Vagina (tissue), 2 donors: ENCODE measurements around the gene RNF44. TPM values are rescaled to one million over a fixed set of nuclear protein-coding genes. Genes with fewer than 3 reads are reported as not detected.

Experiments
- DNase-seq, 2 donors: peaks; one replicate each; pipeline ENCODE4 v3.0.0-alpha.2; 2017; ENCODE audit errors: extremely low spot score in 2 of 2
- H3K27ac ChIP-seq: fragments of 200-600 bp; sonication (generic); one replicate; pipeline ENCODE4 v1.5.1; 2019
- H3K27me3 ChIP-seq: fragments of 200-600 bp; sonication (generic); one replicate; pipeline ENCODE4 v1.5.1; 2019
- H3K36me3 ChIP-seq, 2 donors: fragments of 200-600 bp; sonication (generic); one replicate each; pipeline ENCODE4 v1.5.1; 2017 to 2019
- H3K4me1 ChIP-seq: fragments of 200-600 bp; sonication (generic); one replicate; pipeline ENCODE4 v1.5.1; 2019
- H3K4me3 ChIP-seq, 2 donors: fragments of 200-600 bp; sonication (generic); 1 replicate in 1 of 2; 2 replicates in 1 of 2; pipeline ENCODE4 v1.5.1; 2016 to 2019
- H3K9me3 ChIP-seq: fragments of 200-600 bp; sonication (generic); one replicate; pipeline ENCODE4 v1.5.1; 2019
- CTCF ChIP-seq, 3 experiments: fragments of 450-650 bp in 2 of 3; fragments of 200-600 bp in 1 of 3; sonication (generic) in 1 of 3; IDR thresholded peaks; one replicate each; pipeline ENCODE4 v1.5.1; 2017 to 2019; ENCODE audit warnings: antibody characterized with exemption in 3 of 3, mild to moderate bottlenecking in 2 of 3, moderate library complexity in 2 of 3
- POLR2A ChIP-seq, 2 donors: fragments of 450-650 bp; IDR thresholded peaks; one replicate each; pipeline ENCODE4 v1.6.1; 2017; ENCODE audit warnings: antibody characterized with exemption in 2 of 2, mild to moderate bottlenecking in 2 of 2, moderate library complexity in 2 of 2
- POLR2AphosphoS5 ChIP-seq, 2 donors: sonication (generic); formaldehyde crosslinking; IDR thresholded peaks; one replicate each; pipeline ENCODE4 v1.9.0; 2017; ENCODE audit warnings: antibody characterized with exemption in 2 of 2, mild to moderate bottlenecking in 2 of 2, low read depth in 1 of 2; ENCODE audit not compliant: insufficient read depth in 1 of 2
- intact Hi-C: fragments of 100-400 bp; cut with DNase I; formaldehyde crosslinking; loops from one replicate; pipeline ENCODE4 v1.15.1; 2023
- total RNA-seq: library from RNA; depleted of rRNA; stranded (reverse); fragments of >200 nt; gene quantifications from one replicate; pipeline ENCODE4 v1.2.3, GENCODE V29; 2016

RNF44 gene
- total RNA-seq, 1 donor from 2014 or later: 24.6 TPM

DNA sequence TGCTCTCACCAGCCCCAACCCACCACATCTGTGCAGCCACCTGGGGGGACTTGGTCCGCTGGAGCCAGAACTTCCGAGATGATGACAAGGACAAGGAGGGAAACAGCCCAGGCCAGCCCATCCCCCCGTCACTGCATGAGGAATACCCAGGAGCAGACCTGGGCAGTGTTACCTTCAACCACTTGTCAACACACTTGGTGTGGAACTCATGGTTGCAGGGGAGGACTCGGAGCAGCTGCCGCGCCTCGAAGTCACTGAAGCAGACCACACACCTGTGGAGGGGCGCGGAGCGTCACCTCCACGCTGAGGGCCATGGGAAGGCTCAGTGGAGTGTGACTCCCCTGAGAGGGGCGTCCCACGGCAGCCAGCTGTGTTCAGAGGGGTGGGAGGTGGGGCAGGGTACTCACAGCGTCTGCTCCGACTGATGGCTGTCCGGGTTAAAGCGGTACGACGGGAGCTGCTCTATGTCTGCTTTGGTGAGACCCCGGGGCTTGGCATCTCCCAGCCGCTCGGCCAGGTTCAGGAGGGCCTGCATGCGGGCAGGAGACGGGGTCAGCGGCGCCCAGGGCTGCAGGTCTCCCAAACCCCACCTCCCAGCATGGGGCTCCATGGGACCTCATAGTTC, 8.0 kb downstream of the RNF44 start:
- Histone ChIP-seq H3K27ac (no peak overlapping the region), H3K4me1 (peaks cover 46% of the 10 kb centered on the region), H3K9me3 (no peaks in the 10 kb centered on the region), H3K27me3 (no peaks in the 10 kb centered on the region), H3K36me3 (peaks cover 4 to 42% of the 10 kb centered on the region in 2 donors), H3K4me3 (no peak overlapping the region)
- intact Hi-C loops: no loop called here
- no peak for DNase-seq
- no peak for TF ChIP-seq CTCF (IDR thresholded peaks at IDR 0.05)
- TF ChIP-seq POLR2A (IDR thresholded peaks at IDR 0.05): no peak
- no peak for TF ChIP-seq POLR2AphosphoS5 (IDR thresholded peaks at IDR 0.05; ENCODE audit: insufficient read depth in 1 of 2, low read depth in 1 of 2)

DNA sequence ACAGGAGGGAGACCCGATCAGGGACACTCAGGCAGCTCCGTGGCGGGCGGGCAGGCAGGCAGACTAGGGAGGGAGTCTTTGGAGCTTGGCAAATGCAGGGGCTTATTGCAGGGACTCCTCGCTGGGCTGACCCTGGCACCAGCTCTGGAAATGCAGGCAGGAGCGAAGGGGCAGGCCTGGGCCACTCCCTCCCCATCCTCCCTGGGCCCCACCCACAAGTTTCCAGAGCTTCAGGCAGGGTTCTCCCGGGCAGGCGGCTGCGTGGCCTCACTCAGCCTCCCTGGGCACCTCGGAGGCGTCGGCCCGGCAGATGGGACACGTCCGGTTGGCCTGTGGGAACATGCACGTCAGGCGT, 8.5 kb downstream of the RNF44 start:
- H3K36me3 ChIP-seq: peaks cover 4 to 42% of the 10 kb centered on the region in 2 donors
- no peak overlapping the region for H3K4me3 ChIP-seq
- no peak for TF ChIP-seq CTCF (IDR thresholded peaks at IDR 0.05)
- no peak for TF ChIP-seq POLR2AphosphoS5 (IDR thresholded peaks at IDR 0.05; ENCODE audit: insufficient read depth in 1 of 2, low read depth in 1 of 2)
- no peak for TF ChIP-seq POLR2A (IDR thresholded peaks at IDR 0.05)
- no peak for DNase-seq
- H3K9me3 ChIP-seq: no peaks in the 10 kb centered on the region
- peaks cover 41% of the 10 kb centered on the region for H3K4me1 ChIP-seq
- H3K27me3 ChIP-seq: no peaks in the 10 kb centered on the region
- intact Hi-C loops: no loop called here
- H3K27ac ChIP-seq: no peak overlapping the region

- Histone ChIP-seq H3K4me1 (peaks cover 37% of the 10 kb centered on the region), H3K36me3 (peaks cover 4 to 42% of the 10 kb centered on the region in 2 donors), H3K9me3 (no peaks in the 10 kb centered on the region), H3K27me3 (no peaks in the 10 kb centered on the region), H3K4me3 (no peak overlapping the region), H3K27ac (no peak overlapping the region)
- intact Hi-C loops: no loop called here
- TF ChIP-seq CTCF (IDR thresholded peaks at IDR 0.05) (no peak), POLR2AphosphoS5 (IDR thresholded peaks at IDR 0.05; ENCODE audit: insufficient read depth in 1 of 2, low read depth in 1 of 2) (no peak), POLR2A (IDR thresholded peaks at IDR 0.05) (no peak)
- DNase-seq: no peak
Measured at GRCh38 chr5:176528301-176528700, 8.9 kb downstream of the RNF44 start.

DNA sequence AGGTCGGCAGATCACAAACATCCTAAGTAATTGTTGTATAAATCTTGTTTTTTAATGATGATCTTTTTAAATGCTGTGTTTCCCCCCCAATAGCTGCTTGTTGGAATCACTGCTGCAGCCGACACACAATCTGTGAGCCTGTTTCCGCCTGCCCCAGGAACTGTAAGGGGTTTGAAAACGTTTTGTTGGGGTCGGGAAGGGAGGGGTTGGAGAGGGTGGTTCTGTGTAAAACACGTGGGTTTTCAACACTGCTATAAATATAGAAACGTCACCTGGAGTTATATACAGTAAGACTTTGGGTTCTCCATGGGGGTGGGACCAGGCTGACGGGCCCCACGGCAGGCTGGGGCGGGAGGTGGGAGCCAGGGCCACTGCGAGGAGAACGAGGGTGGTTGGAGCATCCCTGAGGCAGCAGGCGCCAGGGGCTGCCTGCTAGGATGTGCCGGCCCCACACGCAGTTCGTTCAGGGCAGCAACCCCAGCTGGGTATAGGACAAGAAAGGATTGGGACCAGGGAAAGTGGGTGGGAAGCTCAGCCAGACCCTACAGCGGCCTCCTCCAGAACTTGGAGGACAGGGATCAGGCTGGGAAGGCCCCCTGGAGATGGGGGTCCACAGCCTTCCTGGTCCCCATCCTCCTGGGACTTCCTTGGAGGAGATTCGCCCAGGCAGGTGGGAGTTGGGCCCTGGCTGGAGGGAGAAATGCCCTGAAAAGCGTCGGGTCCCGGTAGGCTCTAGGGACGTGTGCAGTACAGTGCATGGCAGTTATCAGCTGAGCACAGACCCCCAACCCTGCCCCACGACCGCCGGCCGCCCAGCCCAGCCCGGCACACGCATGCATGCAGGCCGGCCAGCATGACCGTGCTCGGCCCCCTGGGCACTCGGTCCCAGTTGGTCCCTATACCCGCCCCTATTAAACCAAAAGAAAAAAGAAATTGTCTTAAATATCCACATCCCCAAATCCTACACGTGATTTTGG, 9.7 kb downstream of the RNF44 start:
- DNase-seq: no peak
- Histone ChIP-seq H3K9me3 (no peaks in the 10 kb centered on the region), H3K27ac (no peak overlapping the region), H3K36me3 (peaks cover 4 to 42% of the 10 kb centered on the region in 2 donors), H3K4me3 (no peak overlapping the region), H3K4me1 (peaks cover 30% of the 10 kb centered on the region), H3K27me3 (no peaks in the 10 kb centered on the region)
- TF ChIP-seq CTCF (IDR thresholded peaks at IDR 0.05) (no peak), POLR2A (IDR thresholded peaks at IDR 0.05) (no peak)
- intact Hi-C loops: no loop called here

DNA sequence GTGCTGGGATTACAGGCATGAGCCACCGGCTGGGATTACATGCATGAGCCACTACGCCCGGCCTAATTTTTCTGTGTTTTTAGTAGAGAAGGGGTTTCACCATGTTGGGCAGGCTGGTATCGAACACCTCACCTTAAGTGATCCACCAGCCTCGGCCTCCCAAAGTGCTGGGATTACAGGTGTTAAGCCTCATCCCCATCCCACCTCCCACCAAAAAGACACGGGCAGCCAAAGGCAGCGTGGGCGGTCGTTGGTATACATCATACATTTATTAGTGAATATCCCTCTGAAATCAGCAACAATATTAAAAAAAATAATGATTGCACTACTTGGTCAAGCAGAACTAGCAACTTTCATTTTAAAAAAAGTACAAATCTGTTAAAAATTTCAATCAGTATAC, 10.7 kb downstream of the RNF44 start:
- TF ChIP-seq POLR2AphosphoS5 (IDR thresholded peaks at IDR 0.05; ENCODE audit: insufficient read depth in 1 of 2, low read depth in 1 of 2): no peak
- no peak for TF ChIP-seq POLR2A (IDR thresholded peaks at IDR 0.05)
- TF ChIP-seq CTCF (IDR thresholded peaks at IDR 0.05): no peak
- no peak overlapping the region for H3K27ac ChIP-seq
- no peaks in the 10 kb centered on the region for H3K9me3 ChIP-seq
- peaks cover 4 to 34% of the 10 kb centered on the region in 2 donors for H3K36me3 ChIP-seq
- no peaks in the 10 kb centered on the region for H3K27me3 ChIP-seq
- H3K4me1 ChIP-seq: peaks cover 20% of the 10 kb centered on the region
- H3K4me3 ChIP-seq: no peak overlapping the region
- intact Hi-C loops: no loop called here
- DNase-seq: no peak
